OCI-LY3 (cell line): ENCODE data around the gene SORBS1.

Experiments used
- CTCF ChIP-seq: fragments of 200-600, 300-600 bp; sonication (generic); IDR thresholded peaks from 2 replicates; pipeline ENCODE4 v1.5.1; 2014; ENCODE audit warnings: antibody characterized with exemption, low read length, low read depth
- EZH2phosphoT487 ChIP-seq: fragments of 200-600 bp; shearing (Covaris generic); IDR thresholded peaks from 2 replicates; pipeline ENCODE4 v1.6.1; 2018; ENCODE audit warnings: antibody characterized with exemption, mixed run types, low read depth

GRCh38 chr10:95435548-95436279 lies 125.5 kb downstream of the SORBS1 start:
- TF ChIP-seq CTCF = no peak
- TF ChIP-seq EZH2phosphoT487 = no peak
